GM18873 (cell line): ENCODE data around the gene USP35.
"Not testable (repeated sequence)": the region's sequence is repeated elsewhere in the genome, so short reads cannot be mapped to it uniquely, and the experiment has no call there.

Experiments used
- ATAC-seq: cut with Tn5 transposase; IDR thresholded peaks from one replicate; pipeline ENCODE4 v1.9.1; 2021; ENCODE audit warnings: mild to moderate bottlenecking, moderate library complexity, moderate number of reproducible peaks; ENCODE audit not compliant: unreplicated experiment, low FRiP score

USP35 gene

GRCh38 chr11:78213526-78214330 lies 25.0 kb downstream of the USP35 start:
- ATAC-seq: no peak

GRCh38 chr11:78214331-78215194 lies 25.8 kb downstream of the USP35 start:
- no peak for ATAC-seq

GRCh38 chr11:78216021-78216420 lies 27.3 kb downstream of the USP35 start:
- ATAC-seq: no peak

- ATAC-seq: no peak
Observed at GRCh38 chr11:78216571-78217287, 28.0 kb downstream of the USP35 start.

- no peak for ATAC-seq
Observed at GRCh38 chr11:78217650-78218541, 29.2 kb downstream of the USP35 start.

- ATAC-seq: no peak
Observed at GRCh38 chr11:78218707-78219492, 30.2 kb downstream of the USP35 start.

GRCh38 chr11:78219493-78220217 lies 30.9 kb downstream of the USP35 start:
- ATAC-seq: no peak

- no peak for ATAC-seq
Observed at GRCh38 chr11:78220218-78221157, 31.8 kb downstream of the USP35 start.

- ATAC-seq: no peak
Observed at GRCh38 chr11:78221396-78222315, 32.9 kb downstream of the USP35 start.

GRCh38 chr11:78222726-78223125 lies 34.0 kb downstream of the USP35 start:
- not testable (repeated sequence) for ATAC-seq

- ATAC-seq: peak; percentile 66
Observed at GRCh38 chr11:78223320-78223954, 34.7 kb downstream of the USP35 start.

GRCh38 chr11:78224506-78224905 lies 35.8 kb downstream of the USP35 start:
- ATAC-seq: no peak

GRCh38 chr11:78224906-78225420 lies 36.2 kb downstream of the USP35 start:
- ATAC-seq: no peak

GRCh38 chr11:78226684-78227680 lies 38.3 kb downstream of the USP35 start:
- no peak for ATAC-seq
